PC-9 (cell line): Measurements from ENCODE around the gene ANKS1B.

Experiments
- EZH2 ChIP-seq: fragments of 200-600 bp; sonication (generic); IDR thresholded peaks from 2 replicates; pipeline ENCODE4 v1.8.0; 2017; ENCODE audit warnings: antibody characterized with exemption, low read depth
- TF ChIP-seq, protein P1 (sequence below): fragments of 200-600 bp; sonication (generic); conservative IDR thresholded peaks from 2 replicates; pipeline ENCODE4 v1.6.1; 2017; ENCODE audit warnings: mixed run types, antibody characterized with exemption, mild to moderate bottlenecking, moderate library complexity

DNA sequence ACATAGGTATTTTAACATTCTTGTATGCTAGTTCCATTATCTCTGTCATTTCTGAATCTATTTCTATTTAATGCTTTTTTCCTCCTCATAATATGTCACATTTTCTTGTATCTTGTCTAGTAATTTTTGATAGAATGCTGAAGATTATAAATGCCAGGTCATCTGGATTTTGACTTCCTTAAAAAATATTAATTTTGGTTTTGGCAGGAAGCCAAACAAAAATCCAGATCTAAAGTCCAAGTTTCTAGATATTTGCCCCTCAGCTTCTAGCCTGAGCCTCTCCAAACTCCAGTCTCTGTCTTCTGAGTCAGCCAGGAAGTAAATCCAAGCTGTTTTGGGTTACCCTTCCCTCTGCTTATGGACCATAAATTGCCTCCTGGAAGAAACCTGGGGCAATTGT is 1004.2 kb downstream of the ANKS1B start:
- TF ChIP-seq, protein P1, sequence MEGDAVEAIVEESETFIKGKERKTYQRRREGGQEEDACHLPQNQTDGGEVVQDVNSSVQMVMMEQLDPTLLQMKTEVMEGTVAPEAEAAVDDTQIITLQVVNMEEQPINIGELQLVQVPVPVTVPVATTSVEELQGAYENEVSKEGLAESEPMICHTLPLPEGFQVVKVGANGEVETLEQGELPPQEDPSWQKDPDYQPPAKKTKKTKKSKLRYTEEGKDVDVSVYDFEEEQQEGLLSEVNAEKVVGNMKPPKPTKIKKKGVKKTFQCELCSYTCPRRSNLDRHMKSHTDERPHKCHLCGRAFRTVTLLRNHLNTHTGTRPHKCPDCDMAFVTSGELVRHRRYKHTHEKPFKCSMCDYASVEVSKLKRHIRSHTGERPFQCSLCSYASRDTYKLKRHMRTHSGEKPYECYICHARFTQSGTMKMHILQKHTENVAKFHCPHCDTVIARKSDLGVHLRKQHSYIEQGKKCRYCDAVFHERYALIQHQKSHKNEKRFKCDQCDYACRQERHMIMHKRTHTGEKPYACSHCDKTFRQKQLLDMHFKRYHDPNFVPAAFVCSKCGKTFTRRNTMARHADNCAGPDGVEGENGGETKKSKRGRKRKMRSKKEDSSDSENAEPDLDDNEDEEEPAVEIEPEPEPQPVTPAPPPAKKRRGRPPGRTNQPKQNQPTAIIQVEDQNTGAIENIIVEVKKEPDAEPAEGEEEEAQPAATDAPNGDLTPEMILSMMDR: no peak
- TF ChIP-seq EZH2: no peak
